Measurements from ENCODE around the gene COL13A1. TPM values are rescaled to one million over a fixed set of nuclear protein-coding genes. Genes with fewer than 3 reads are reported as not detected.

COL13A1 gene
- total RNA-seq, 1 donor from 2014 or later, result not detected

DNA sequence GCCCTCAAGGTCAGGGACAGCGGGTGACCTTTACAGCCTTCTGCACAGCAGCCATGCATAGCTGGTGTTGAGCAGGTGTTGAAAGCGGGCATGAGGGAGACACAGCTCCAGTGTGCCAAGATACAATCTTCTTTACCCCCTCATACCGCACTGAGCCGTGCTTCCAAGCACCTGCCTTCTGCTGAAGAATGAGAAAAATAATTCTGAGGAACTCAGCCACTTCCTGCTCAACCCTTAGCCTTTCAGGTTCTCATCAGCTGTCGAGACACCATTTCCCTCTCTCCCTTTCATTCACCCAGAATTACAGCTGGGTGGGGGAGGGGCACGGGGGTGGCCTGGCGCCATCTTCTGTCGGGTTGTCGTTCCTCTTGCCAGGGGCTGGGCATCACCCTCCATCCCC is 58.6 kb downstream of the COL13A1 start:
- DNase-seq (ENCODE audit: extremely low spot score in 2 of 2), result no peak
- Histone ChIP-seq H3K4me3 (no peak overlapping the region), H3K4me1 (peaks cover 25% of the 10 kb centered on the region), H3K27me3 (no peaks in the 10 kb centered on the region), H3K9me3 (no peaks in the 10 kb centered on the region), H3K27ac (no peak overlapping the region), H3K36me3 (no peaks in the 10 kb centered on the region)
- intact Hi-C loops (cut with DNase I), result loop anchor here (10.0 kb wide), 1 partner anchor 295 kb away; no protein-coding TSS in a partner anchor
- TF ChIP-seq POLR2AphosphoS5 (IDR thresholded peaks at IDR 0.05; ENCODE audit: insufficient read depth in 1 of 2, low read depth in 1 of 2) (no peak), POLR2A (IDR thresholded peaks at IDR 0.05) (no peak)
- TF ChIP-seq, protein P1, sequence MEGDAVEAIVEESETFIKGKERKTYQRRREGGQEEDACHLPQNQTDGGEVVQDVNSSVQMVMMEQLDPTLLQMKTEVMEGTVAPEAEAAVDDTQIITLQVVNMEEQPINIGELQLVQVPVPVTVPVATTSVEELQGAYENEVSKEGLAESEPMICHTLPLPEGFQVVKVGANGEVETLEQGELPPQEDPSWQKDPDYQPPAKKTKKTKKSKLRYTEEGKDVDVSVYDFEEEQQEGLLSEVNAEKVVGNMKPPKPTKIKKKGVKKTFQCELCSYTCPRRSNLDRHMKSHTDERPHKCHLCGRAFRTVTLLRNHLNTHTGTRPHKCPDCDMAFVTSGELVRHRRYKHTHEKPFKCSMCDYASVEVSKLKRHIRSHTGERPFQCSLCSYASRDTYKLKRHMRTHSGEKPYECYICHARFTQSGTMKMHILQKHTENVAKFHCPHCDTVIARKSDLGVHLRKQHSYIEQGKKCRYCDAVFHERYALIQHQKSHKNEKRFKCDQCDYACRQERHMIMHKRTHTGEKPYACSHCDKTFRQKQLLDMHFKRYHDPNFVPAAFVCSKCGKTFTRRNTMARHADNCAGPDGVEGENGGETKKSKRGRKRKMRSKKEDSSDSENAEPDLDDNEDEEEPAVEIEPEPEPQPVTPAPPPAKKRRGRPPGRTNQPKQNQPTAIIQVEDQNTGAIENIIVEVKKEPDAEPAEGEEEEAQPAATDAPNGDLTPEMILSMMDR (IDR thresholded peaks at IDR 0.05), result no peak

DNA sequence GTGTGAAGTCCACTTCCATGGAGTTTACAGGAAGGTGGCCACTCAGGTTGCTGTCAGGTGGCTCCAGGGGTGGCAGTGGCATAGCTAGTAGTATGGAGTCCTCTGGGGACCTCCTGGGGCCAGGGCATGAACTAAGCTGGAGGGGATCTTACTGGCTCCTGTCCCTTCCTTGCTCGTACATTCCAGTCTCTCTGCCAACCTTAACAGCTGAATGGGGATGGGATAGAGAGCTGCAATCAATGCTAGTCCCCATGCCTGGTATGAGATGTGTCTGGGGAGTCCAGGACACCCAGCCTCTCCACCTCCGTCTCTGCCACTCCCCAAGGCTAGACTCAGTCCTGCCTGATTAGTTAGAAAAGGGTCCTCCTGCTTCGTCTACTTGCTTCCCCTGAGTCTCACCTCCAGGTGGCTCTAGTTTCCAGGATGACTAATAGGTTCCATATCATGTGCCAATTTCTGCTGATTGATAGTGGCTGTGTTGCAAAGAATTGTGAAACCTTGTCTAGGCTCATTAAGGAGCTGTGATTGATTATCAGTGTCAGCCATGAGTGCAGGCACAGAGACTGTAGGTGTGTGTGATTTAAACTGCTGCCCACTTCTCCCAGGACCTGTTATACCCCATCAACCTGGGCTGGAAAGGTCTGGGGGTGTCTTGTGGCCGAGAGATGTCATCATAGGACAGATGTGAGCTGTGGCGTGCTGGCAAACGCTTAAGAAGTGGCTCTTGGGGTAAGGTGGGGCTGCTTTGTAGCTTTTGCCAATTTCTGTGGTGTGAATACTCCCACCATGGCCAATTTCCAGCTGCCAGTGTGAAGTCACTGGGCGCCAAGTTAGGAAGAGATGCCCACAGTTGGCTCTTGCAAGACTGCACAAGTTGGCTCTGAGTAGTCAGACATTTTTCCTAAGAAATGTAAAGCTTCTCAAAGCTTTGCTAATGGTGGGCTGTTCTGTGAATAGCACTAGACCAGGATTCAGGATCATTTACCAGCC is 59.8 kb downstream of the COL13A1 start:
- no peak overlapping the region for H3K4me3 ChIP-seq
- DNase-seq (ENCODE audit: extremely low spot score in 2 of 2), result no peak
- H3K9me3 ChIP-seq, result no peaks in the 10 kb centered on the region
- no peaks in the 10 kb centered on the region for H3K27me3 ChIP-seq
- no peak for TF ChIP-seq POLR2A (IDR thresholded peaks at IDR 0.05)
- peak in 1 of 2 donors; percentile 50 for TF ChIP-seq POLR2AphosphoS5 (IDR thresholded peaks at IDR 0.05; ENCODE audit: insufficient read depth in 1 of 2, low read depth in 1 of 2)
- TF ChIP-seq, protein P1 (IDR thresholded peaks at IDR 0.05), result peak in 1 of 3 experiments; percentile 30
- no peaks in the 10 kb centered on the region for H3K36me3 ChIP-seq
- peaks cover 38% of the 10 kb centered on the region for H3K4me1 ChIP-seq
- no peak overlapping the region for H3K27ac ChIP-seq
- intact Hi-C loops (cut with DNase I), result loop anchor here (10.0 kb wide), 1 partner anchor 297 kb away; no protein-coding TSS in a partner anchor

DNA sequence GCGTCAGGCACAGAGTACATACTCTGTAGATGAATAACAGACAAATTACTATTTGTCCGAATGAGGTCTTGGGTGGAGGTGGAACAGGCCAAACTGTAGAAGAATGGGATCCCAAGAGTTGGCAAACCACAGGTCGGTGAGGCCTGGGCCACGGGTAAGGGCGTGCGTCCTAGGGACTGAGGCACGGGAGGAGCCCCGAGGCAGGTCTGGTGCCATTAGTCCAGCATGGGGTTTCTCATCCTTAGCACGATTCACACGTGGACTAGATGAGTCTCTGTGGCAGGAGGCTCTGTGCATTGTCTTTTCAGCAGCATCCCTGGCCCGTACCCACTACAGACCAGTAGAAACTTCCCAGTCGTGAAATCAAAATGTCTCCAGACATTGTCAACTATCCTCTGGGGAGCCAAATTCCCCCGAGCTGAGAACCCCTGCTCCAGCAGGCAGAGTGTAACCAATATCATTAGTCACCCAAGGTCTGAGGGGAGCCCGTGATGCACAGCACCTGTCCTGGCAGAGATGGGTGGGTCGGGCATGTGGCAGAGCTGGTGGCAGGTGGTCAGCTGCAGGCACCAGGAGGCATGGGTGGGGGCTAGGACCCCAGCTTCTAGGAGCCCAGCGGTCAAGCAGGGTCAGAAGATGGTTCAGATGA is 61.3 kb downstream of the COL13A1 start:
- Histone ChIP-seq H3K27me3 (no peaks in the 10 kb centered on the region), H3K9me3 (no peaks in the 10 kb centered on the region), H3K4me1 (peaks cover 52% of the 10 kb centered on the region), H3K27ac (no peak overlapping the region), H3K36me3 (no peaks in the 10 kb centered on the region), H3K4me3 (no peak overlapping the region)
- no peak for DNase-seq (ENCODE audit: extremely low spot score in 2 of 2)
- TF ChIP-seq POLR2A (IDR thresholded peaks at IDR 0.05) (no peak), POLR2AphosphoS5 (IDR thresholded peaks at IDR 0.05; ENCODE audit: insufficient read depth in 1 of 2, low read depth in 1 of 2) (no peak)
- TF ChIP-seq, protein P1 (IDR thresholded peaks at IDR 0.05), result no peak
- intact Hi-C loops (cut with DNase I), result loop anchor here (10.0 kb wide), 1 partner anchor 298 kb away; no protein-coding TSS in a partner anchor

DNA sequence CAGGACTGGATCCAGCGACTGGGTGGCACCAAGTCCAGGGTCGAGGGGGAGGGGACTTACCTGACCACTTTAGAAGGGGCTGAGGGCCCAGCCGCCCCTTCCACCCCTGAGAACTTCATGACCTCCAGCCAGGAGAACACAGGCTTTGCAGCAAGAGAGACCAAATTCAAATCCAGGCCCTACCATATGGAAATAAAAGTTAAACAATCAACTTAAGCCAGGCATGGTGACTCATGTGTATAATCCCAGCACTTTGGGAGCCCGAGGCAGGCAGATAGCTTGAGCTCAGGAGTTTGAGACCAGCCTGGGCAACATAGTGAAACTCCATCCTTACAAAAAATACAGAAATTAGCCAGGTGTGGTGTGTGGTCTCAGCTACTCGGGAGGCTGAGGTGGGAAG is 61.9 kb downstream of the COL13A1 start:
- DNase-seq (ENCODE audit: extremely low spot score in 2 of 2), result no peak
- Histone ChIP-seq H3K4me3 (no peak overlapping the region), H3K27me3 (no peaks in the 10 kb centered on the region), H3K4me1 (peaks cover 54% of the 10 kb centered on the region), H3K36me3 (no peaks in the 10 kb centered on the region), H3K27ac (no peak overlapping the region), H3K9me3 (no peaks in the 10 kb centered on the region)
- no peak for TF ChIP-seq POLR2A (IDR thresholded peaks at IDR 0.05)
- TF ChIP-seq, protein P1 (IDR thresholded peaks at IDR 0.05), result no peak
- no peak for TF ChIP-seq POLR2AphosphoS5 (IDR thresholded peaks at IDR 0.05; ENCODE audit: insufficient read depth in 1 of 2, low read depth in 1 of 2)
- intact Hi-C loops (cut with DNase I), result loop anchor here (10.0 kb wide), 1 partner anchor 299 kb away; no protein-coding TSS in a partner anchor

Measured in vagina (tissue), 2 donors.